NCI-H2171 treated with DMSO at 0.1 percent for 48 hours (cell line): ENCODE data around the gene RNF133.
"Not testable (repeated sequence)": the region's sequence is repeated elsewhere in the genome, so short reads cannot be mapped to it uniquely, and the experiment has no call there.

Source experiments
- DNase-seq: peaks from one replicate; lab custom pipeline; 2025; lab: John Stamatoyannopoulos, UW

Gene RNF133

DNA sequence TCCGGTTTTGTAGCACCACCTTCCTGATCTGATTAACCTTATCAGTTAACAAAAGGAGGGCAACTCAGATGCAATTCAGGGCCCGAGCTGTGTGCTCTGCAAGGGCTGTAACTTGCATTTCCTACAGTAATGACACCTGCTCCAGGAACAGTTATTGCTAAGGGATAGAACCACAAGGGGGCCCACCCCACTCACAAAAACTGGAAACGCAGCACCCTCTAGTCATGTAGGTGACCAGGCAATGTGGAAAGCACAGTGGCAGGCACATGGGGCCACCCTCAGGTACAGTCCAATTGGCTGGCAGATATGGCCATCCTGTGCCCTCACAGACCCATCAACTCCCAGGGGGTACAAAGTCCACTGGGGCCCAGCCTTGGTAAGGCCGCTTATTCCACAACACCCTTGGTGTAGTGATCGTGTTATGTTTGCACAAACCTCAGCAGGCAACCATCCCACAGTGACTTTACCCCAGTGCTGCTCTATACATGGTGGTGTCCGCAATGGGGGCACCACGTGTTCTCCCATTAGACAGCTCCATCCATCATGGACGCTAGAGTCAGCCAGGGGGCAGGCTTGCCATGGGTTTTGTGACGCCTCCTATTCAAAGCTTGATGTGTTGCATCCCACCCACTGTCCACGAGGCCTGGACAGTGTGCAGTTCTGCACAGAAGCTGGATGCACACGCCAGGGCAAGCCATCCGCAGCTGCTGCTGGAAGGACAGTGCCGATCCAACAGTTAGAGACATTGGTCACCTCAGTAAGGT is 9.4 kb downstream of the RNF133 start:
- DNase-seq, result no peak

DNA sequence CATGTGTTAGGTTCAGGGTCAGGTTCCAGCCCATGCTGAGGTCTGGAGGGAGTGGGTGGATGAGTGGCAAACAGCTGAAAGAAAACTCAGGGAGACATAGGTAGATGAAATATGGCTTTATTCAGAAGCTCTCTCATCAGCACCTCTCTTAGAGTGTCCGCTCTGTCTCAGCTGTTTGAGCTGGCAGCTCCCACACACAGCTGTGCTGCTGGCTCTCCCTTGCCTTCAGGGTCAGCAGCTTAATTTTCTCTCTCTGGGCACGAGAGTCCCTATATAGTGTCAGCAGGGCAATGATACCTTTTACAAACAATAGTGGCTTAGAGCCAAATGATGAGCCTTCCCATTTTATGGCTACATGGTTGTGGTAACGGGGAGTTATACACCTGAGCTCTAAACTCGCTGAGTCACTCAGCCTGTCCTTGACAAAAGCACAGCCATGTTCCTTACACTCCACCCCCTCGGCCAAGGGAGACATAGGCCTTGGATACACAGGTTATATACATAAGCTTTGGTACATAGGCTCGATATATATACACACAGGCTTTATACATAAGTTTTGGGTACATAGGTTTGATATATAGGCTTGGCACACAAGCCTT is 10.4 kb downstream of the RNF133 start:
- no peak for DNase-seq

DNA sequence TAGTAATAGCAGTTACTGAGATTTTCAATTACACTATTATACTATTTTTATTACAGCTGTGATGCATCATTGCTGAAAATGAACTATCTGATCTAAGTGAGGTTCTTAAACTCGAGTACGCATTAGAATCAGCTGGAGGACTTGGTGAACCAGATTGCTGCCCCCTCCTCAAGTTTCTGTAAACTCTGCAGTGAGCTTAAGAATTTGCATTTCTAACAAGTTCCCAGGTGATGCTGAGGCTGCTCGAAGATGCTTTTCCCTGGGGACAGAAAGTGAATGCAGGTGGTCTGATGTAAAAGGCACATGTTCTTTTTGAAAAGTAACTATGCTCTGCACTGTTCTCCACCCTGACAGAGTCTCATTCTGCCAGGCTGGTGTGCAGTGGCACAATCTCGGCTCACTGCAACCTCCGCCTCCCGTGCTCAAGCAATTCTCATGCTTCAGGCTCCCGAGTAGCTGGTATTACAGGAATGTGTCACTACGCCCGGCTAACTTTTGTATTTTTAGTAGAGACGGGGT is 12.5 kb downstream of the RNF133 start:
- no peak for DNase-seq

DNA sequence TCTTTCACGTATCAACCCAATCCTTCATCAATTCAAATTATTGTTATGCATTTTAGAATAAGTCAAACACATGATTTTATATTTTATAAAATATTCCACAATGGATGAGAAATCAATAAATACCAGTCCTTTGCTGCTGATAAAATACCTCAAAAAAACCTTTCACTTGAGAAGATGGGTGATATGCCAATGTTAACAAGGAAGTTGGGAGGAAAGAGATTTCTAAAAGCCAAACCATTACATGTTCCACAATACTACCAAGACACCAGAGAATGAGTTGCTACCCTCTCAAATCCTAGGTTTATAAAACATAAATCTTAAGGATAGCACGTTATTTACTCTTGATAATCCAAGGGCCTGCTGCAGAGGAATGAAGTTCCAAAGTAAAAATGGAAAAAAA is 14.4 kb downstream of the RNF133 start:
- no peak for DNase-seq

DNA sequence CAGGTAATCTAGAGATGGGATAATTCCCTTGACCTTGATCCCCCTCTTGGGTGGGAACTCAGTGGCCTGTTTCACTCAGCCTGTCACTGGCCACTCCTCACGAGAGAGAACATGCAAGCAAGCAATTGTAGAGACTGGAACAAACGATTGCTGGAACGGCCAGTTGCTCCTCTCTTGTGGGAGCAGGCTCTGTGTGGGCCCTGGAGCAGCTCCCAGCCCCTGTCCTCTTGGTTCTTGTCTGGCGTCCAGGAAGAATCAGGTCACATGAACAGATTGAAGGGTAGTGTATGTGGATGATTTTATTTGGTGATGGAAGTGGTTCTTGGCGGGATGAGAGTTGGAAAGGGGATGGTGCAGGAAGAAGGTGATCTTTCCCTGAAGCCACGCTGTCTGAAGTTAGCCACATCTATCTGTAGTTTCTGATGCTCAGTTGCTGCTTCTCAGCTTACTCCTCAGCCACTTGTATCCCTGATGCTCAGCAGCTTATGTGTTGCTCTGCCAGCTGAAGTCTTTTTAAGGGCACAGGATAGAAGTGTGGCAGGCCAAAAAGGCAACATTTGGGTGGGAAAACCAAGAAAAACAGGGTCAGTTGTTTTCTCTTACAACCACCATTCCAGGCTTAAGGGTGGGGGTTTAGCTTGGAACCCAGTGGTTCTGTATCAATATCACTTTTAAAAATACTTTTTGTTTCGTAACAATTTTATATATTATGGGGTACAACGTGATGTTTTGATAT is 15.9 kb downstream of the RNF133 start:
- DNase-seq, result no peak

DNA sequence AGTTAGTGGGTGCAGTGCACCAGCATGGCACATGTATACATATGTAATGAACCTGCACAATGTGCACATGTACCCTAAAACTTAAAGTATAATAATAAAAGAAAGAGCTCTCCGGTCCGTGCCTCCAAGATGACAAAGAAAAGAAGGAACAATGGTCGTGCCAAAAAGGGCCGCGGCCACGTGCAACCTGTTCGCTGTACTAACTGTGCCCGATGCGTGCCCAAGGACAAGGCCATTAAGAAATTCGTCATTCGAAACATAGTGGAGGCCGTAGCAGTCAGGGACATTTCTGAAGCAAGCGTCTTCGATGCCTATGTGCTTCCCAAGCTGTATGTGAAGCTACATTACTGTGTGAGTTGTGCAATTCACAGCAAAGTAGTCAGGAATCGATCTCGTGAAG is 17.7 kb downstream of the RNF133 start:
- DNase-seq, result not testable (repeated sequence)

DNA sequence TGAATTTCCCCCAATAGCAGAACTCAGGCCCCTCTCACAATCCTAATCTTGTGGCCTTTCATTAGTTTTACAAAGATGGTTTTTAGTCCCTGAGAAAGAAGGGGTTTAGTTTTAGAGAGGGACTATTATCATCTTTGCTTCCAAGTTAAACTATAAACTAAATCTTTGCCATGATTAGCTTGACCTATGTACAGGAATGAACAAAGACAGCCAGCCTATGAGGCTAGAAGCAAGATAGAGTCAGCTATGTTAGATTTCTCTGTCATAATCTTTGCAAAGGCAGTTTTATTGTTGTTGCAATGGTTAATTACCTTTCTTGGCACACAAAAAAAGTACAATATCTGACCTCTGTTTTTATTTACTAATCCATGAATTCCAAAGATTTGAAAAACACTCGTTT is 19.1 kb downstream of the RNF133 start:
- DNase-seq, result no peak

DNA sequence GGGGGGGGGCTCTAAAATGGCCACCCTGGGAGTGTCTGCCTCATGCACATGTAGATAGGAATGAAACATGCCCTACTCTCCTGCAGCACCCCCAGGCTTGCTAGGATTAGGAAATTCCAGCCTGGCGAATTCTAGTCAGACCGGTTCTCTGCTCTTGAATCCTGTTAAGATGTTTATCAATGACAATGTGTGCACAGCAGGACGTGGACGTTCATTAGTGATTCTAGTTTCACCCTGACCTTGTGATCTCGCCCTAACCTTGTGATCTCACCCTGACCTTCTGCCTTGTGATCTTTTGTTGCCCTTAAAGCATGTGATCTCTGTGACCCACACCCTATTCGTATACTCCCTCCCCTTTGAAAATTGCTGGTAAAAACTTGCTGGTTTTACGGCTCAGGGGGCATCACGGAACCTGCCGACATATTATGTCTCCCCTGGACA is 19.6 kb downstream of the RNF133 start:
- DNase-seq, result not testable (repeated sequence)

DNA sequence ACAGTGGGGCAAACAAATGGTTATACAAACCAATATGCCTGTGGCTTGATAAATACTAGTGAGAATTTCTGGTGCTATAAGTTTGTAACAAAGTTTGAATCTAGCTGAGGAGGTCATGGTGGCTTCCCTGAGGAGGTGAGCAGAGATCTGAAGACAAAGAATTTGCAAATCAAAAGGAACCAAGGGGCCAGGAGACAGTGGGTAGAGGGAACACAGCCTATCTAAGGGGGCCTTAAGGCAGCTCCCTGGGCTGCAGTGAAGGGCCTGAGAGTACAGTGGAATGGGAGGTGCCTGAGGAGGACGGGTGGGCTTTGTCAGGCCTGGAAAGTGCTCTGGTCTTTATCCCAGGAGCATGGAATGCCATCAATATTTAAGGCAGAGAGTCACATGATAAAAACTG is 21.8 kb downstream of the RNF133 start:
- DNase-seq, result no peak

DNA sequence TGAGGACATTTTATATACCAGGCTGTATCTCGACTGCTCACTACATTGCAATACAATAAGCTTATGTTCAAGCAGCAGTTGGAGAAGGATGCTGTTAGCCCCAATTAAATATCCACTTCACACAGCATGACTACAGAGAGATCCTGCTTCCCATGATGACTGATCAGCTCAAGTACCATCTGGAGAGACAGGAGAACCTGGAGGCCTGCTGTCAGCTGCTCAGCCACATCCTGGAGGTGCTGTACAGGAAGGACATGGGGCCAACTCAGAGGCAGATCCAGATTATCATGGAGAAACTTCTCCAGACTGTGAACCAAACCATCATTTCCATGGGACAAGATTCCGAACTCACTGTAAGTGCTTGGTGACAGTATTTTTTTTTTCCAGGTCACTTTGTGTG is 22.5 kb downstream of the RNF133 start:
- DNase-seq, result no peak

DNA sequence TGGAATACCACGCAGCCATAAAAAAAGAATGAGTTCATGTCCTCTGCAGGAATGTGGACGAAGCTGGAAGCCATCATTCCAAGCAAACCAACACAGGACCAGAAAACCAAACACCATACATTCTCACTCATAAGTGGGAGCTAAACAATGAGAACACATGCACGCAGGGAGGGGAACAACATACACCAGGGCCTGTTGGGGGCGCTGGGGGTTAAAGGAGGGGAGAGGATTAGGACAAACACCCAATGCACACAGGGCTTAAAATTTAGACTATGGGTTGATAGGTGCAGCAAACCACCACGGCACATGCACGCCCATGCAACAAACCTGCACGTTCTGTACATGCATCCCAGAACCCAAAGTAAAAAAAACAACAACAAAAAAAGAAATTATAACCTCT is 23.3 kb downstream of the RNF133 start:
- no peak for DNase-seq

DNA sequence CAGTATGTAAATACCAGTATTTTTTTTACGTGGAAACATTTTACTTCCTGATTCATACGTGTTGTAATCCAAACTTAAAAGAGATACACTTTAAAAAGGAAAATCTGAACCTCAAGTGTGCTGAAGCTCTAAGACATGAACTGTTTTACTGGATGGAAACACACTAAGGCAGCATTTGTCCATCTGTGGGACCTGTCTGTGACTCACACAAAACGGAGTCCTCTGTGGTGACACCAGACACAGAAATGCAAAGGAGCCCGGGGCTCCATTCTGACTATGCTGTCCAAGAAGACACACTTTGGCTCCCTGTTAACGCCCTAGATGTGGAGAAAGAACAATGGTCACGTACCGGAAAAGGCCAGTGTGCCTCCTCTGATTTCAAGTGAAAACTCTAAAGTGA is 23.9 kb downstream of the RNF133 start:
- no peak for DNase-seq

DNA sequence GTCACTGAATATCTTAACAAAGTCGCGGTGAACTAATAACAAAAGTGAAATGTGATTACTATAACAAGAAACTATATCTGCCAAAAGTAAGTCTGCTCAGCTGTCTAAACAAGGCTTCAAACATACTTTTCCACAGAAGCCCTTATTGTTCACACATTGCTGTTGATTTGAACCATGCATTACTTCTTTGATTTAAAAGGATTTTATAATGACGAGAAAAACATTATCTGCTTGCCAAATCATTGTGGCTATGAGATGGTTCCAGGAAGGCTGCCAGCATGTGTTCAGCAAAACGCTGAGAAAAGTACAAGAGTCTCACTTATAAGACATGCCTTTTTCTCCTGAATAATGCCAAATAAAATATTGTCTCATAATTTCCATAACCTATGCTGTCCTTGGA is 24.4 kb downstream of the RNF133 start:
- no peak for DNase-seq

DNA sequence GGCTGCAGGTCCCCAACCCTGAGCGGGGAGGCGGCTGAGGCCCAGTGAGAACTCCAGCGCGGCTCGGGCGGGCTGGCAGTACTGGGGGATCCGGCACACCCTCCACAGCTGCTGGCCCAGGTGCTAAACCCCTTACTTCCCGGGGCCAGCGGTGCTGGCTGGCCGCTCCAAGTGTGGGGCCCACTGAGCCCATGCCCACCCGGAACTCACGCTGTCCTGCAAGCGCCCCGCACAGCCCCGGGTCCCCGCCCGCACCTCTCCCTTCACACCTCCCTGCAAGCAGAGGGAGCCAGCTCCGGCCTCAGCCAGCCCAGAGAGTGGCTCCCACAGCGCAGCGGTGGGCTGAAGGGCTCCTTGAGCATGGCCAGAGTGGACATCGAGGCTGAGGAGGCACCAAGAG is 25.0 kb downstream of the RNF133 start:
- DNase-seq, result no peak

DNA sequence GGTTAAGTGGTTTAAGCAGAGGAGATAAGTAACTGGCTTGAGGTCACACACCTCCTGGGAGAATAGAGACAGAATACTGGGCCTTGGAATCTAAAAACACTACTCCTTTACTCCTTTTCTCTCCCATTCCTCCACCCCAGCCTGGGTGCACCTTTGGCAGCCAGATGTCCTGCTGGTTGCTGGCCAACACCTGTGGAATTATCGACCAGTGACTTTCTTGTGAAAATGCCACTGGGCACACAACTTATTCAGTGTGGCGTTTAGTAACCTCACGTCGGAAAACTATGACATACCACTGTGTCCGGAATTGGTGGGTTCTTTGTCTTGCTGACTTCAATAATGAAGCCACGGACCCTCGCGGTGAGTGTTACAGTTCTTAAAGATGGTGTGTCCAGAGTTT is 26.4 kb downstream of the RNF133 start:
- no peak for DNase-seq

DNA sequence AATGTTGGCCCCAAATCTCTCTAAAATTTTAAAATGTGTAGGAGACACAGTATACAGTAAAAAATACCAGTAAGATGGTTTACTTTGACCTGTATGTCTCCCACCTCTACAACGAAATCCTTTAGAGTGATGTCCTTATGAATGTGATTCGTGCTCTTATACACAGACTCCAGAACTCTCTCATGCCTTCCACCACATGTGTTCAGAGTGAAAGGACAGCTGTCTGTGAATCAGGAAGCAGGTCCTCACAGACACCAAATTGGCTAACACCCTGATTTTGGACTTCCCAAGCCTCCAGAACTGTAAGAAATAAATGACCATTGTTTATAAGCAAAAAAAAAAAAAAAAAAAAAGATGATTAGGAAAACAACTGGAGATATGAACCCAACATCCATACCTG is 35.2 kb downstream of the RNF133 start:
- no peak for DNase-seq

DNA sequence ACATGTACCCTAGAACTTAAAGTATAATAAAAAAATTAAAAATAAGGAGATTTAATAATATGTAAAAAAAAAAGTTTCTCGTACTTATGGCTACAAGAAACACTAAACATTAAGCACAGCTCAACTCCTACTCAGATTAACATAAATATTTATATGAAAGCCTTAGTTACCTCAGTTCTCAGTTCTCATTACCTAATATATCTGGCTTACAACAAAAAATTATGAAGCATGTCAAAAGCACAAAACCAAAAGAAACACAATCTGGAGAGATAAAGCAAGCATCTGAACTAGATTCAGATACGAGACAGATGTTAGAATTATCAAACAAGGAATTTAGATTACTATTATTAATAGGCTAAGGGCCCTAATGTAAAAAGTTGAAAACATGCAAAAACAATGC is 40.1 kb downstream of the RNF133 start:
- DNase-seq, result no peak

DNA sequence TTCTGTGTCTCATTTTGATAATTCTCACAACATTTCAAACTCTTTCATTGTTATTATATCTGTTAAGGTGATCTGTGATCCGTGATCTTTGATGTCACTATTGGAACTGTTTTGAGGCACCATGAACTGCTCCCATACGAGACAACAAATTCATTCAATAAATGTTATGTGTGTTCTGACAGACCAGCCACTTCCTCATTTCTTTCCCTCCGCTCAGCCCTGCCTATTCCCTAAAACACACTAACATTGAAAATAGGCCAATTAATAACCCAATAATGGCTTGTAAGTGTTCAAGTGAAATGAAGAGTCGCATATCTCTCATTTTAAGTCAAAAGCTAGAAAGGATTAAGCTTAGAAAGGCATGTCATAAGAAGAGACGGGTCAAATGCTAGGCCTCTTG is 45.2 kb downstream of the RNF133 start:
- DNase-seq, result no peak

DNA sequence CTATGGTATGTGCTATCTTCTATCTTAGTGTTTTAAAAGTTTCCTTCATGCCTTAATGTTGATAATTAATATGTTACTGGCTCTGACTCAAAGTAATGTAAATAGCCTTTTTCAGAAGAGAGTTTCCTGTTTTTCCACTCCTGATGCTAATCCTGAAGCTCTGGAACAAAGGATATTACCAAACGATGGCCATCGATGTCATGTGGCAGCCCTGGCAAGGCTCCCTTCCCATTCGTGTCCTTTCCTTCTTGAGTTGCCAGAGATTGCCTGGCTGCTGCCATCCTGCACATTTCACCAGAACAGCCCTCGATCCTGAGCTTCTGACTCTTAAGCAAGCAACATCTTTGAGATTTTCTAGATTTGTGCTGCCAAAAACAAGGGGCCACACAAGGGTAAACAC is 46.0 kb downstream of the RNF133 start:
- no peak for DNase-seq

DNA sequence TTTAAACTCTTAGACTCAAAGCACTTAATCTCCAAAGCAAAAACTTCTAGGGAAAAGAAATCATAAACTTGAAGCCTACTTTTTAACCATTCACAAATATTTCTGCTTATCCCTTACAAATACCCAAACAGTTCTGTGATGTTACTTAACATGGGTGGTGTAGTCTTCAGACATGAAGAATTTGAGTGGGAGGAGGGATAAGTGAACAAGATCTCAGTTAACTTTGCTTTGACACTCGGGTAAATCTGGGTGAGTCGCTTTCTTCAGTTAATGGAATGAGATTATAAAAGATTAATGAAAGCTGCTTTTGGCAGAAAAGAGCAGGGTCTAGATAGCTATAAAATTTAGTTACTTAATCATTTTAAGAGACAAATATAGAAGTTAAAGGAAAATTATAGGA is 47.5 kb downstream of the RNF133 start:
- DNase-seq, result no peak
